IMR-90 (cell line): Measurements from ENCODE around the gene CDK14.

Source experiments
- CEBPB ChIP-seq: IDR thresholded peaks from 2 replicates; pipeline ENCODE4 v1.6.1; 2012; ENCODE audit warnings: low read depth, low read length, improper control_type of control experiment
- CHD1 ChIP-seq: IDR thresholded peaks from 2 replicates; pipeline ENCODE4 v1.6.1; 2012; ENCODE audit warnings: low read depth, low read length, improper control_type of control experiment
- FOS ChIP-seq: fragments of 150-350 bp; IDR thresholded peaks from 2 replicates; pipeline ENCODE4 v1.6.1; 2016; ENCODE audit warnings: low read depth, low read length
- MXI1 ChIP-seq: IDR thresholded peaks from 2 replicates; pipeline ENCODE4 v1.6.1; 2012; ENCODE audit warnings: low read depth, mild to moderate bottlenecking, low read length, moderate library complexity, borderline replicate concordance
- NFE2L2 ChIP-seq: fragments of 150-350 bp; IDR thresholded peaks from 2 replicates; pipeline ENCODE4 v1.6.1; 2016; ENCODE audit warnings: low read depth, mild to moderate bottlenecking, low read length
- POLR2A ChIP-seq: IDR thresholded peaks from 2 replicates; pipeline ENCODE4 v1.6.1; 2012; ENCODE audit warnings: mild to moderate bottlenecking, low read depth, low read length
- RAD21 ChIP-seq: IDR thresholded peaks from 2 replicates; pipeline ENCODE4 v1.6.1; 2012; ENCODE audit warnings: low read length, improper control_type of control experiment
- RCOR1 ChIP-seq: IDR thresholded peaks from 2 replicates; pipeline ENCODE4 v1.6.1; 2012; ENCODE audit warnings: mild to moderate bottlenecking, low read length, improper control_type of control experiment; ENCODE audit not compliant: insufficient replicate concordance
- RFX5 ChIP-seq: IDR thresholded peaks from 2 replicates; pipeline ENCODE4 v1.8.0; 2012; ENCODE audit warnings: low read depth, mild to moderate bottlenecking, low read length, moderate library complexity
- TF ChIP-seq, protein P1 (sequence below): conservative IDR thresholded peaks from 2 replicates; pipeline ENCODE4 v1.5.1; 2012; ENCODE audit warnings: mild to moderate bottlenecking, low read depth, low read length, improper control_type of control experiment
- TF ChIP-seq, protein P2 (sequence below): fragments of 150-350 bp; IDR thresholded peaks from 2 replicates; pipeline ENCODE4 v1.6.1; 2016; ENCODE audit warnings: low read depth, mild to moderate bottlenecking, low read length, moderate library complexity, borderline replicate concordance
- TF ChIP-seq, protein P3 (sequence below): fragments of 150-350 bp; IDR thresholded peaks from 2 replicates; pipeline ENCODE4 v1.6.1; 2017; ENCODE audit warnings: mild to moderate bottlenecking, antibody characterized with exemption, low read length, low read depth

DNA sequence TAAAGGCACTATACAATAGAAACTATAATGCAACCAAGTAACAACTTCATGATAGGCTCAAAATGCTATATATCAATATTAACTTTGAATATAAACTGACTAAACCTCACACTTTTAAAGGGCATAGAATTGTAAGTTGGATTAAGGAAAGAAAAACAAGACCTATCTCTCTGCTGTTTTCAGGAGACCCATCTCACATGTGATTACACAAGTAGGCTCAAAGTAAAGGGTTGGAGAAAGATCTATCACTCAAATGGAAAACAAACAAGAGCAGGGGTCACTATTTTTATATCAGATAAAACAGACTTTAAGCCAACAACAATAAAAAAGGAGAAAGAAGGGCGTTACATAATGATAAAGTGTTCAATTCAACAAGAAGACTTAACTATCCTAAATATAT is 155.5 kb downstream of the CDK14 start:
- TF ChIP-seq, protein P1, sequence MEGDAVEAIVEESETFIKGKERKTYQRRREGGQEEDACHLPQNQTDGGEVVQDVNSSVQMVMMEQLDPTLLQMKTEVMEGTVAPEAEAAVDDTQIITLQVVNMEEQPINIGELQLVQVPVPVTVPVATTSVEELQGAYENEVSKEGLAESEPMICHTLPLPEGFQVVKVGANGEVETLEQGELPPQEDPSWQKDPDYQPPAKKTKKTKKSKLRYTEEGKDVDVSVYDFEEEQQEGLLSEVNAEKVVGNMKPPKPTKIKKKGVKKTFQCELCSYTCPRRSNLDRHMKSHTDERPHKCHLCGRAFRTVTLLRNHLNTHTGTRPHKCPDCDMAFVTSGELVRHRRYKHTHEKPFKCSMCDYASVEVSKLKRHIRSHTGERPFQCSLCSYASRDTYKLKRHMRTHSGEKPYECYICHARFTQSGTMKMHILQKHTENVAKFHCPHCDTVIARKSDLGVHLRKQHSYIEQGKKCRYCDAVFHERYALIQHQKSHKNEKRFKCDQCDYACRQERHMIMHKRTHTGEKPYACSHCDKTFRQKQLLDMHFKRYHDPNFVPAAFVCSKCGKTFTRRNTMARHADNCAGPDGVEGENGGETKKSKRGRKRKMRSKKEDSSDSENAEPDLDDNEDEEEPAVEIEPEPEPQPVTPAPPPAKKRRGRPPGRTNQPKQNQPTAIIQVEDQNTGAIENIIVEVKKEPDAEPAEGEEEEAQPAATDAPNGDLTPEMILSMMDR: no peak
- TF ChIP-seq POLR2A (no peak), RAD21 (no peak), CEBPB (no peak), NFE2L2 (no peak), RCOR1 (no peak), FOS (no peak), MXI1 (no peak), RFX5 (no peak), CHD1 (no peak)
- TF ChIP-seq, protein P2, sequence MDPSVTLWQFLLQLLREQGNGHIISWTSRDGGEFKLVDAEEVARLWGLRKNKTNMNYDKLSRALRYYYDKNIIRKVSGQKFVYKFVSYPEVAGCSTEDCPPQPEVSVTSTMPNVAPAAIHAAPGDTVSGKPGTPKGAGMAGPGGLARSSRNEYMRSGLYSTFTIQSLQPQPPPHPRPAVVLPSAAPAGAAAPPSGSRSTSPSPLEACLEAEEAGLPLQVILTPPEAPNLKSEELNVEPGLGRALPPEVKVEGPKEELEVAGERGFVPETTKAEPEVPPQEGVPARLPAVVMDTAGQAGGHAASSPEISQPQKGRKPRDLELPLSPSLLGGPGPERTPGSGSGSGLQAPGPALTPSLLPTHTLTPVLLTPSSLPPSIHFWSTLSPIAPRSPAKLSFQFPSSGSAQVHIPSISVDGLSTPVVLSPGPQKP: no peak
- TF ChIP-seq, protein P3, sequence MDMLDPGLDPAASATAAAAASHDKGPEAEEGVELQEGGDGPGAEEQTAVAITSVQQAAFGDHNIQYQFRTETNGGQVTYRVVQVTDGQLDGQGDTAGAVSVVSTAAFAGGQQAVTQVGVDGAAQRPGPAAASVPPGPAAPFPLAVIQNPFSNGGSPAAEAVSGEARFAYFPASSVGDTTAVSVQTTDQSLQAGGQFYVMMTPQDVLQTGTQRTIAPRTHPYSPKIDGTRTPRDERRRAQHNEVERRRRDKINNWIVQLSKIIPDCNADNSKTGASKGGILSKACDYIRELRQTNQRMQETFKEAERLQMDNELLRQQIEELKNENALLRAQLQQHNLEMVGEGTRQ: no peak
